K562 (cell line): ENCODE measurements around the gene SLC6A8. TPM values are rescaled to one million over a fixed set of nuclear protein-coding genes. Genes with fewer than 3 reads are reported as not detected.

ENCODE experiments used
- CUX1 ChIP-seq: fragments of 200-800 bp; sonication (Bioruptor generic); IDR thresholded peaks from 2 replicates; pipeline ENCODE4 v1.6.1; 2016; ENCODE audit warnings: missing genetic modification characterization, missing compliant biosample characterization
- MEIS2 ChIP-seq: fragments of 450-650 bp; IDR thresholded peaks from 2 replicates; pipeline ENCODE4 v1.6.1; 2014; ENCODE audit warnings: mild to moderate bottlenecking; ENCODE audit not compliant: partially characterized antibody
- polyA plus RNA-seq, 8 experiments: library from polyadenylated mRNA; depleted of rRNA in 4 of 8; stranded (reverse) in 5 of 8; unstranded in 3 of 8; fragments of >200 nt; fragmentation: Nextera tagmentation in 2 of 8; fragmentation: Illumina TruSeq in 1 of 8; extraction: Ambion mirVana in 2 of 8; extraction: Trizol in 1 of 8; gene quantifications; 2 replicates each; pipeline versions ENCODE4 v1.2.1 to v1.2.3, GENCODE V29; 2011 to 2014; ENCODE audit warnings: inconsistent platforms in 1 of 8, missing spikeins in 1 of 8
- total RNA-seq, 7 experiments: library from RNA; depleted of rRNA in 6 of 7; stranded (reverse); fragments of >200 nt in 6 of 7; fragmentation: Illumina TruSeq in 2 of 7; extraction: Trizol in 2 of 7; gene quantifications; 2 replicates each; pipeline versions ENCODE4 v1.2.1 to v1.2.3, GENCODE V29; 2011 to 2021; ENCODE audit warnings: low replicate concordance in 1 of 7
- TF ChIP-seq, protein P1 (sequence below): fragments of 450-650 bp; IDR thresholded peaks from 2 replicates; pipeline ENCODE4 v1.6.1; 2017; ENCODE audit warnings: antibody characterized with exemption, mild to moderate bottlenecking

Gene SLC6A8
- total and polyA plus RNA-seq, 9 of the 15 experiments (the other 6 are each of a cell fraction or from before 2014, with no cell fraction given): 0.68 to 144 (median 34.3) TPM

GRCh38 chrX:153742796-153743467 is 55.2 kb downstream of the SLC6A8 start (continued):
- TF ChIP-seq, protein P1, sequence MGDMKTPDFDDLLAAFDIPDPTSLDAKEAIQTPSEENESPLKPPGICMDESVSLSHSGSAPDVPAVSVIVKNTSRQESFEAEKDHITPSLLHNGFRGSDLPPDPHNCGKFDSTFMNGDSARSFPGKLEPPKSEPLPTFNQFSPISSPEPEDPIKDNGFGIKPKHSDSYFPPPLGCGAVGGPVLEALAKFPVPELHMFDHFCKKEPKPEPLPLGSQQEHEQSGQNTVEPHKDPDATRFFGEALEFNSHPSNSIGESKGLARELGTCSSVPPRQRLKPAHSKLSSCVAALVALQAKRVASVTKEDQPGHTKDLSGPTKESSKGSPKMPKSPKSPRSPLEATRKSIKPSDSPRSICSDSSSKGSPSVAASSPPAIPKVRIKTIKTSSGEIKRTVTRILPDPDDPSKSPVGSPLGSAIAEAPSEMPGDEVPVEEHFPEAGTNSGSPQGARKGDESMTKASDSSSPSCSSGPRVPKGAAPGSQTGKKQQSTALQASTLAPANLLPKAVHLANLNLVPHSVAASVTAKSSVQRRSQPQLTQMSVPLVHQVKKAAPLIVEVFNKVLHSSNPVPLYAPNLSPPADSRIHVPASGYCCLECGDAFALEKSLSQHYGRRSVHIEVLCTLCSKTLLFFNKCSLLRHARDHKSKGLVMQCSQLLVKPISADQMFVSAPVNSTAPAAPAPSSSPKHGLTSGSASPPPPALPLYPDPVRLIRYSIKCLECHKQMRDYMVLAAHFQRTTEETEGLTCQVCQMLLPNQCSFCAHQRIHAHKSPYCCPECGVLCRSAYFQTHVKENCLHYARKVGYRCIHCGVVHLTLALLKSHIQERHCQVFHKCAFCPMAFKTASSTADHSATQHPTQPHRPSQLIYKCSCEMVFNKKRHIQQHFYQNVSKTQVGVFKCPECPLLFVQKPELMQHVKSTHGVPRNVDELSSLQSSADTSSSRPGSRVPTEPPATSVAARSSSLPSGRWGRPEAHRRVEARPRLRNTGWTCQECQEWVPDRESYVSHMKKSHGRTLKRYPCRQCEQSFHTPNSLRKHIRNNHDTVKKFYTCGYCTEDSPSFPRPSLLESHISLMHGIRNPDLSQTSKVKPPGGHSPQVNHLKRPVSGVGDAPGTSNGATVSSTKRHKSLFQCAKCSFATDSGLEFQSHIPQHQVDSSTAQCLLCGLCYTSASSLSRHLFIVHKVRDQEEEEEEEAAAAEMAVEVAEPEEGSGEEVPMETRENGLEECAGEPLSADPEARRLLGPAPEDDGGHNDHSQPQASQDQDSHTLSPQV: 0 out of 2 replicates have a peak, but pooled peaks have one; percentile 10
- TF ChIP-seq MEIS2: peak; percentile 87
- TF ChIP-seq CUX1 (CRISPR knock-in tag): 0 out of 2 replicates have a peak, but pooled peaks have one; percentile 1
- TF ChIP-seq, all 486 proteins: peak for 7; not testable (repeated sequence) for 479
